MG63 (cell line): ENCODE results near the gene INTS6L. TPM values are rescaled to one million over a fixed set of nuclear protein-coding genes. Genes with fewer than 3 reads are reported as not detected.
"Not testable (repeated sequence)": the region's sequence is repeated elsewhere in the genome, so short reads cannot be mapped to it uniquely, and the experiment has no call there.

Experiments
- DNase-seq: peaks from one replicate; pipeline ENCODE4 v3.0.0-alpha.2; 2020
- H3K27me3 ChIP-seq: fragments of 250-450 bp; sonication (Bioruptor Pico); 2 replicates; pipeline ENCODE4 v1.5.1; 2020; ENCODE audit warnings: mild to moderate bottlenecking, moderate library complexity
- H3K36me3 ChIP-seq: fragments of 250-450 bp; sonication (Bioruptor Pico); 2 replicates; pipeline ENCODE4 v1.5.1; 2020; ENCODE audit warnings: mild to moderate bottlenecking, moderate library complexity
- H3K4me3 ChIP-seq: fragments of 250-450 bp; sonication (Bioruptor Pico); 2 replicates; pipeline ENCODE4 v1.5.1; 2020; ENCODE audit warnings: mild to moderate bottlenecking, moderate library complexity
- H3K9me3 ChIP-seq: fragments of 250-450 bp; sonication (Bioruptor Pico); 2 replicates; pipeline ENCODE4 v1.5.1; 2020; ENCODE audit warnings: mild to moderate bottlenecking, moderate library complexity
- total RNA-seq: library from RNA; depleted of rRNA; stranded (reverse); fragments of >200 nt; shearing (Covaris generic); gene quantifications from 2 replicates; pipeline ENCODE4 v1.2.3, GENCODE V29; 2014; ENCODE audit warnings: low replicate concordance; rRNA removed

The INTS6L gene
- total RNA-seq, 1 experiment from 2014 or later, result 2.3 TPM

DNA sequence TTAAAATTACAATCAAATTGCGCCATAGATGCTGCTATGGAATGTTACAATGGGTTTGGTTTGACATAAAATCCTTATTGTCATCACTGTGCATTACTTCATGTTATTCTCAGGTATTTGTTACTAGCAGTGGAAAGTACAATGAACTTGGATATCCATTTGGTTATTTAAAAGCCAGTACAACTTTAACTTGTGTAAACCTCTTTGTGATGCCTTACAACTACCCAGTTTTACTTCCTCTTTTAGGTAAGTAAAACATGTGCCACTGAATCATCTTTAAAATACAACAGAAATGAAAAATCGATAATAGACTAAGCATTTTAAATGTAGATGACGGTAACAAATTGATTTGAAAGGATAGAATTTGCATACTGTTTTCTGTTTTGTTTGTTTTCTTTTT, 35.6 kb downstream of the INTS6L start:
- H3K36me3 ChIP-seq, result no peaks in the 10 kb centered on the region
- H3K4me3 ChIP-seq, result no peak overlapping the region
- DNase-seq, result no peak
- no peaks in the 10 kb centered on the region for H3K9me3 ChIP-seq
- no peaks in the 10 kb centered on the region for H3K27me3 ChIP-seq

DNA sequence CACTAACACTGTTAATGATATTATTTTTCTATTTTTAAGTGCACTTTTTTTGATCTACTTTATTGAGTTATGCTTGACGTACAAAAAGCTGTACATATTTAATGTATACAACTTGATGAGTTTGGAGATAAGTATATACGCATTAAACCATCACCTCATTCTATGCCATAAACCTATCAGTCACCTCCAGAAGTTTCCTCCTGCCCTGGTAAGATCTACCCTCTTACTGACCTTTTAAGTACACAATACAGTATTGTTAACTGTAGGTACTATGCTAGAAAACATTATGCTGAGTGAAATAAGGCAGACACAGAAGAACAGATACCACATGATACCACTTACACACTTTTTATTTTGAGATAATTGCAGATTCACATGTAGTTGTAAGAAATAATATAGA, 36.9 kb downstream of the INTS6L start:
- H3K9me3 ChIP-seq, result no peaks in the 10 kb centered on the region
- H3K36me3 ChIP-seq, result no peaks in the 10 kb centered on the region
- no peak overlapping the region for H3K4me3 ChIP-seq
- no peaks in the 10 kb centered on the region for H3K27me3 ChIP-seq
- DNase-seq, result no peak

DNA sequence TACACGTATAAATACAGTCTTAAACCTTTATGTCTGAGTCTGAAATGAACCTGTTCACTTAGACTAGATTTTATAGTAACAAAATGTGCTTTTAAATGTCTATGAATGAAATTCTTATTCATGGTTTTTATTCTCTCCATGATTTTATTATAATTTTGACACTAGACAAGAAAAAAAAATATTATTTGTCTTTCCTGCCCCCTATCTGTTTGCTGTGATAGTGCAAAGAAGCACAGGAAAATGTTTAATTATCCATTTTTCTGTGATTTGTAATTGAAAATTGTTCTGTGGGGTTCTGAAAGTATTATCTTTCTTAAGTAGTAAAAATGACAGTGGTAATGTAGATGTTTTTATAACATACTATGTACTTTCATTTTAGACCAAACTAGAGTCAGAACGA, 52.0 kb downstream of the INTS6L start:
- no peak for DNase-seq
- no peak overlapping the region for H3K4me3 ChIP-seq
- no peaks in the 10 kb centered on the region for H3K36me3 ChIP-seq
- no peaks in the 10 kb centered on the region for H3K9me3 ChIP-seq
- no peaks in the 10 kb centered on the region for H3K27me3 ChIP-seq

DNA sequence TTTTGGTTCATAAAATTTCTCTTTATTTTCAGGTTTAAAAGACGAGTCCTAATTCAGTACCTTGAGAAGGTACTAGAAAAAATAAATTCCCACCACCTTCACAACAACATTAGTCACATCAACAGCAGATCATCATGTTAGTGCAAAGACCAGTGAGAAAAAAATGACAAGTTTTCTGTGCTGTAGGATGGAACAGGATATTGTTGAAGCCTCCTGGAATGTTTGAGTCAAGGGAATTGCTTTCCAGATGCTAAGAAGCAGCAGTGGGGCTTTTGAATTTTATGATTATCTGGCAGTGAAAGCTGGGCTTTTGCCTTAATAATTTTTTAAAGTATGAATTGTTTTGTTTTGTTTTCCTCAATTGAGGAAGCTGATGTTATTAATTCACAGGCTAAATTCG, 61.0 kb downstream of the INTS6L start:
- H3K9me3 ChIP-seq, result no peaks in the 10 kb centered on the region
- no peak for DNase-seq
- no peak overlapping the region for H3K4me3 ChIP-seq
- H3K36me3 ChIP-seq, result no peaks in the 10 kb centered on the region
- H3K27me3 ChIP-seq, result no peaks in the 10 kb centered on the region

DNA sequence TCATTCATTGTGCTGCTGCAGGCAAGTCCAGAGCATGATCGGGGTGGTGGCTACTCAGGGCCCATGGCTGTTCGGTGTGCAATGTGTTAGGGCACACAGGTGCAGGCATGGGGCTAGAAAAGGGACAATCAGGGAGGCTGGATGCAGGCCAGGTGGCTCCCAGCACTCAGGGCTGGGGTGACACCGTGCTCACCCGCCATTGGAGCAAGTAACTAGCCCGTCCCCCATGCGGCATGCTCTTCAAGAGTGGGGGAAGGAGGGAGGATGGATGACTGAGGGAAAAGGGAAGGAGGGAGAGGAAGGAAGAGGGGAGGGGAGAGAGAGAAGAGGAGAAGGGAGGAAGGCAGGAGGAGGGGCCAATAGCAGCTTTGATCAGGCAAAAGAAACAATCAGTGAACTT, 64.7 kb downstream of the INTS6L start:
- no peak for DNase-seq
- Histone ChIP-seq H3K36me3 (no peaks in the 10 kb centered on the region), H3K9me3 (no peaks in the 10 kb centered on the region), H3K4me3 (no peak overlapping the region), H3K27me3 (no peaks in the 10 kb centered on the region)

DNA sequence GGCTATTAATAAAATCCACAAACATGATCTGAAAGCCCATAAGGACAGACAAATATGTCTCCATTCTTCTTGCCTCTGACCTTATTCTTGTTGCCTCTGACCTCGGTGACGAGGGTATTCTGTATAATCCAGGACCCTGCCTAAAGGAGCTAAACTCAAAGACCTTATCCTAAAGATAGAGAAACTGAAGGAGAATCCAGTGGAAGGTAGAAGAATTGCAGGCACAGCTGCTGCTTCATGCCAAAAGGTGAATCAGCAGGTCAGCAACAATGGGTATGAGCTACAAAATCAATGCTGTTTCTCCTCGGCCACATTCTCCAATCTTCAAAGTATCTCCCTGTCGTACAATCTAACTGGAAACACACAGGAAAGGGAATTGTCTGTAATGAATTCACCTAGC, 71.4 kb downstream of the INTS6L start:
- DNase-seq, result no peak
- Histone ChIP-seq H3K27me3 (no peaks in the 10 kb centered on the region), H3K9me3 (no peaks in the 10 kb centered on the region), H3K36me3 (no peaks in the 10 kb centered on the region), H3K4me3 (no peak overlapping the region)

DNA sequence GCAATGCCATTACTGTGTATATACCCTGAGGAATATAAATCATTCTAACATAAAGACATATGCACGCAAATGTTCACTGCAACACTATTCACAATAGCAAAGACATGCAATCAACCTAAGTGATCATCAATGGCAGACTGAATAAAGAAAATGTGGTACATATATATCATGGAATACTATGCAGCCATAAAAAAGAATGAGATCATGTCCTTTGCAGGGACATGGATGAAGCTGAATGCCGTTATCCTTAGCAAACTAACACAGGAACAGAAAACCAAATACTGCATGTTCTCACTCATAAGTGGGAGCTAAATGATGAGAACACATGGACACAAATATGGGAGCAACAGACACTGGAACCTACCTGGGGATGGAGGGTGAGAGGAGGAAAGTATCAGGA, 73.6 kb downstream of the INTS6L start:
- H3K27me3 ChIP-seq, H3K4me3 ChIP-seq, H3K9me3 ChIP-seq, H3K36me3 ChIP-seq, DNase-seq: not testable (repeated sequence)

DNA sequence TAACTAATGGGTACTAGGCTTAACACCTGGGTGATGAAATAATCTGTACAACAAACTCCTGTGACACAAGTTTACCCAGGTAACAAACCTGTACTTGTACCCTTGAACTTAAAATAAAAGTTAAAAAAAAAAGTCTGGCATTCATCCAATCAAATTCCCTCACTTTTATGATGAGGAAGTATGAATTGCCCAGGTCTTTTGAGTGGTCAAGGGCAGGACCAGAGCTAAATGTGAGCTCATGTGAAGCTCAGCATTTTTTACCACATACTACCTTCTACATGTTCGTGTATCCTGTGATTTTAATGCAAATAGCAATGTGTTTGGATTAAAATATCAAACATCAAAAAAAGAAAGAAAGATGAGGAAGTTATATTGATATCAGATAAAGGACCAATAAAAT, 74.0 kb downstream of the INTS6L start:
- not testable (repeated sequence) for H3K36me3 ChIP-seq, H3K27me3 ChIP-seq

DNA sequence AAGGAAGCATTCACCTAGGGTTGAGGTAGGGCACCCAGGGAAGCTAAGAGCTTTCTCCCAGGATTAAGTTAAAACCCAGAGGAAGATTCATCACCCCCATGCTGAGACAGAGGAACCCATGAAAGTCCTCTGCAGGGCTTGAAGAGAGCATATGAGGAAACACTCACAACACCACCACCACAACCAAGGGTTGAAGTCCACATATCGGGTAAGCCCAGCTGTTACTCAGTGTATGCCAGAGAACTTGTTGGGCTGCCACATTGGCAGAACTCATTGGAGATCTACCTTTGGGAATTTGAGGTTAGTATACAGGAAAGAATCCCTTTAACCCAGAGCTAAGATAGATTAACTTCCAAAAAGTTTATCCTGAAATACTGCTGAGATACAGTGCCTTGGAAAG, 75.1 kb downstream of the INTS6L start:
- Histone ChIP-seq H3K4me3 (no peak overlapping the region), H3K27me3 (no peaks in the 10 kb centered on the region), H3K36me3 (no peaks in the 10 kb centered on the region), H3K9me3 (no peaks in the 10 kb centered on the region)
- no peak for DNase-seq

More for the DNA sequence above, 74.0 kb downstream of the INTS6L start:
- DNase-seq, H3K9me3 ChIP-seq, H3K4me3 ChIP-seq: not testable (repeated sequence)

DNA sequence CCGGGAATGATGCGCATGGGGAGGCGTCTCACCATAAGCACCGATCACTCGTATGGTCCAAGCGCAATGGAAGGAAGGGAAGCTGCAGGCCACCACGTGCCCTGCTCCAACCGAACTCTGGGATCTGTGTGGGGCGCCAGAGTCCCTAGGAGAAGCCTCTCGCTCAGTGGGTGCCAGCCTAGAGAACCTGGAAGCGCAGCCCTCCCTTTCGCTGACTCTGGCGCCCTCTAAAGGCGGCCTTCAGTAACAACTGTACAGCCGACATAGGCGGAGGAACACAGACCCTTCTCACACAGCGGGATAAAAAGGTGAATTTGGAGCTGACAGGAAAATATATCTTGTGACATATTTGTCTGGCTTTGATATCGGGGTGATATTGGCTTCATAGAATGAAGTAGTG, 76.0 kb downstream of the INTS6L start:
- DNase-seq, result peak; percentile 27
- Histone ChIP-seq H3K27me3 (no peaks in the 10 kb centered on the region), H3K36me3 (no peaks in the 10 kb centered on the region)

DNA sequence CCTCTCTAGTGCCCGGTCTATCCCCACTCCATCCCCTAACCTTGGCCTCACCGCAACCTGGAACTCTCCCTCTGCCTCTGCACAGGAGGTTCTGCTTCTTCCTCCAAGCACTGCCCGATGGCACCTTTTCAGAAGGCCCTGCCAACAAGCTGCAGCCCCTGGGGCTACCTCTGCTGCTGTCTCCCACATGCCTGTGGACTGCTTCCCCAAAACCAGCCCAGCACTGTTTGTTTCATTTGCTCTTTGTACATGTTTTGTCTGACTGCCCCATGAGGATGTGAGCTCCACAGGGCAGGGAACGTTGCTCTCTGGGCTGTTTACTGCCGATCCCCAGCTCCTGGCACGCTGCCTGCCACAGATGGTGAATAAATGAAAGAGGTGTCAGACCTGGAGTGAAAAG, 85.4 kb downstream of the INTS6L start:
- Histone ChIP-seq H3K4me3 (no peak overlapping the region), H3K36me3 (no peaks in the 10 kb centered on the region), H3K27me3 (no peaks in the 10 kb centered on the region), H3K9me3 (no peaks in the 10 kb centered on the region)
- DNase-seq, result no peak

More for the DNA sequence above, 76.0 kb downstream of the INTS6L start:
- H3K9me3 ChIP-seq, result no peaks in the 10 kb centered on the region
- no peak overlapping the region for H3K4me3 ChIP-seq

DNA sequence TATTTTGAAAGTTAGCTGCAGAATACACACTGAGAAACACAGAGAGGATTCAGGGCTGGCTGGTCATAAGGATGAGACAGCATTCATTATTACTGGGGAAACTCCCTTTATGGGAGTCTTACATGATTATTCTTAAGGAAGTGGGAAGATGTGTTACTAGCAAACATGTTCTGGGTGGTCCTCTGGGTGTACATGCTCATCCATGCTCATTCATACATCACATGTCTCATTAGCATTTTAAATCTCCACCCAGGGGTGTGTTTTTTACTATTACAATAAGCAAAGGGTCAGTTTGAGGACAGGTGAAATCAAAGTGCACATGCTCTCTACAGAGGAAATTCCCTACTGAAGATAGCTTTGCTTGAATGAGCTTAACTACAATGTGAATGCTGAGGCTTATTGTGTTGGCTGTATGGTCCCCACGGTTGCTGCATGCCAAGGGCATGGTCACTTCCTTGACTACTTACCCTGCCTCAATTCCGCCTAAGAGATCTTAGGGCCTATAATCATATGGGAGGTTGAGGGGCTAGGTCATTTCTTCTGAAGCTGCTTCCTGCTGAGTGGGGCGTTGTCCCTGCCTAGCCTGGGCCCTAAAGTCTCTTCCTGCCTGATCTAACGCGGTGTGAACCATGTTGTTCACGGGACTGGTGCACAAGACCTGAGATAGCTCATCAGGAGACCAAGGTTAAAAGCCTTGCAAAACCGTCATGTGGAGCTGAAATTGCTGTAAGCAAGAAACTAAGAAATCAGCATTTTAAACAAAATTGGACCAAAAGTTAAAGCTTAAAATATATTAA, 104.1 kb downstream of the INTS6L start:
- not testable (repeated sequence) for H3K9me3 ChIP-seq, H3K27me3 ChIP-seq, H3K36me3 ChIP-seq, DNase-seq, H3K4me3 ChIP-seq

DNA sequence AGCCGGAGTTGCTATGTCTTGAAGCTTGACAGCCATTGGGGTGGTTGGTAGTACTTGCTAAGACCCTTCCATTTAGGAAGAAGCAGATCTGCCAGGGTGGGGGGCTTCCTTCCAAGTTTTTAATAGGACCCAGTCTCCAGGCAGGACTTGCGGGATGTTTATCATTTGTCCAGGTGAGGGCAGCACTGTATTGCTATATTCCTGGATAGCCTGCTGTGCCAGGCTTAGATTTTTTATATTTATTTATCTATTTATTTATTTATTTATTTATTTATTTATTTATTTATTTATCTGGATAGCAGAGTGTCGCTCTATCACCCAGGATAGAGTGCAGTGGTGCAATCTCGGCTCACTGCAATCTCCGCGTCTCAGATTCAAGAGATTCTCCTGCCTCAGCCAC, 105.5 kb downstream of the INTS6L start:
- Histone ChIP-seq H3K9me3 (no peaks in the 10 kb centered on the region), H3K36me3 (no peaks in the 10 kb centered on the region), H3K4me3 (no peak overlapping the region), H3K27me3 (no peaks in the 10 kb centered on the region)
- DNase-seq, result no peak

DNA sequence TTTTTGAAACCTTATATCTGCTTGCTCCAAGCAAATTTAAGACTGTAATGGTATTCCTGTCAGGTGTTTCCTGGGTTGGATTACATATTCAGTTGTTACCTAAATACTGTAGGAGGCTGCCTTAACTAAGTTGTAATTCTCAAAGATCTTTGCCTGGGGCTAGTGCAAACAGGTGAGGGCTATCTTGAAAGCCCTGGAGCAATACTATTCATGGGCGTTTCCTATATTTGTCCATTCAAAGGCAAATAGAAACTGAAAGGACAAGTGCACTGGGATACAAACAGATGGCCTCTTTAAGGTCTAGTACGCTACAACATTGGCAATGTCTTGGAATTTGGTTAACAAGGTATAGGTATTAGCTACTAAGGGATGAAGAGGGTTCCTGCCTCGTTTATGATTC, 108.9 kb downstream of the INTS6L start:
- no peaks in the 10 kb centered on the region for H3K36me3 ChIP-seq
- H3K4me3 ChIP-seq, result no peak overlapping the region
- H3K27me3 ChIP-seq, result no peaks in the 10 kb centered on the region
- DNase-seq, result no peak
- H3K9me3 ChIP-seq, result no peaks in the 10 kb centered on the region

Other genes starting within 250 kb of the INTS6L start
- not detected in 2 replicates for gene ETDC, start 211.2 kb upstream of the INTS6L start, total RNA-seq
- gene ZNF75D, start 176.6 kb upstream of the INTS6L start, total RNA-seq, result 3.9 and 12.7 TPM in 2 replicates
- gene ZNF449, start 175.9 kb upstream of the INTS6L start, total RNA-seq, result 1.8 and 5.2 TPM in 2 replicates
- 0.46 TPM in 1 of 2 replicates, not detected in the other for gene SMIM10L2A, start 98.7 kb upstream of the INTS6L start, total RNA-seq
- not detected in 2 replicates for gene CT45A1, start 193.0 kb downstream of the INTS6L start, total RNA-seq
- gene CT45A3, start 247.5 kb downstream of the INTS6L start, total RNA-seq, result not detected in 2 replicates